Superior temporal gyrus (tissue), 1 donor: ENCODE results near the gene AMDHD2.

Experiments
- DNase-seq: peaks from one replicate; pipeline ENCODE4 v3.0.0-alpha.2; 2016; ENCODE audit errors: extremely low spot score

AMDHD2 gene

GRCh38 chr16:2498531-2499253 is 21.5 kb upstream of the AMDHD2 start:
- DNase-seq: no peak

GRCh38 chr16:2499454-2499853 is 20.7 kb upstream of the AMDHD2 start:
- DNase-seq: no peak

- DNase-seq: no peak
Observed at GRCh38 chr16:2499890-2500429, 20.2 kb upstream of the AMDHD2 start.

- DNase-seq: no peak
Observed at GRCh38 chr16:2500430-2500917, 19.7 kb upstream of the AMDHD2 start.

- DNase-seq: peak; percentile 89
Observed at GRCh38 chr16:2500918-2501750, 19.0 kb upstream of the AMDHD2 start.

- DNase-seq: no peak
Observed at GRCh38 chr16:2501946-2502895, 17.9 kb upstream of the AMDHD2 start.

- DNase-seq: no peak
Observed at GRCh38 chr16:2505695-2506094, 14.5 kb upstream of the AMDHD2 start.

- DNase-seq: no peak
Observed at GRCh38 chr16:2507052-2507659, 13.0 kb upstream of the AMDHD2 start.

- DNase-seq: no peak
Observed at GRCh38 chr16:2507665-2508064, 12.5 kb upstream of the AMDHD2 start.

- no peak for DNase-seq
Observed at GRCh38 chr16:2508722-2509400, 11.3 kb upstream of the AMDHD2 start.

- peak; percentile 57 for DNase-seq
Observed at GRCh38 chr16:2511128-2511800, 8.9 kb upstream of the AMDHD2 start.

GRCh38 chr16:2511996-2512734 is 8.0 kb upstream of the AMDHD2 start:
- no peak for DNase-seq

- no peak for DNase-seq
Observed at GRCh38 chr16:2512735-2513404, 7.3 kb upstream of the AMDHD2 start.

- peak; percentile 91 for DNase-seq
Observed at GRCh38 chr16:2513405-2514332, 6.5 kb upstream of the AMDHD2 start, which contains the start of gene ATP6V0C. TSS of gene ATP6V0C (plus strand) at chr16:2513952. CDS start at chr16:2514104, 152 bp downstream.

GRCh38 chr16:2514333-2515179 is 5.6 kb upstream of the AMDHD2 start:
- no peak for DNase-seq

GRCh38 chr16:2515180-2515851 is 4.9 kb upstream of the AMDHD2 start:
- no peak for DNase-seq
